HCT116 (cell line): ENCODE data around the gene CTNND2.

Experiments used
- CTCF ChIP-seq, 3 experiments: fragments of 200-600 bp in 1 of 3; sonication (generic) in 1 of 3; IDR thresholded peaks in 2 of 3; conservative IDR thresholded peaks in 1 of 3; 2 replicates each; pipeline ENCODE4 v1.5.1; 2012 to 2017; ENCODE audit warnings: low read depth in 2 of 3, low read length in 2 of 3, antibody characterized with exemption in 1 of 3, borderline replicate concordance in 1 of 3, control low read depth in 1 of 3, mild to moderate bottlenecking in 1 of 3, mixed read lengths in 1 of 3, mixed run types in 1 of 3, moderate library complexity in 1 of 3; ENCODE audit not compliant: insufficient read depth in 1 of 3
- REST ChIP-seq: IDR thresholded peaks from 2 replicates; pipeline ENCODE4 v1.6.1; 2012; ENCODE audit warnings: low read depth
- SIN3A ChIP-seq: IDR thresholded peaks from 2 replicates; pipeline ENCODE4 v1.6.1; 2012; ENCODE audit warnings: low read depth
- YY1 ChIP-seq: IDR thresholded peaks from 2 replicates; pipeline ENCODE4 v1.6.1; 2011; ENCODE audit warnings: low read length, low read depth, moderate library complexity, mild to moderate bottlenecking; ENCODE audit not compliant: insufficient replicate concordance; ENCODE audit errors: extremely low read depth

- TF ChIP-seq YY1 (no peak), CTCF (IDR thresholded peaks at IDR 0.05 in 2 of 3, conservative IDR thresholded peaks at IDR 0.05 in 1 of 3; ENCODE audit: borderline replicate concordance in 1 of 3, insufficient read depth in 1 of 3, low read depth in 2 of 3, low read length in 2 of 3) (no peak), REST (no peak), SIN3A (no peak)
These were observed 9.3 kb downstream of the CTNND2 start for GRCh38 chr5:11894992-11895391.
